ENCODE results near the gene EIF3K. TPM values are rescaled to one million over a fixed set of nuclear protein-coding genes. Genes with fewer than 3 reads are reported as not detected.
"Not testable (repeated sequence)": the region's sequence is repeated elsewhere in the genome, so short reads cannot be mapped to it uniquely, and the experiment has no call there.

The EIF3K gene
- total and polyA plus RNA-seq, 2 of the 8 experiments (the other 6 are each of a cell fraction or from before 2014, with no cell fraction given): 329 to 937 TPM

DNA sequence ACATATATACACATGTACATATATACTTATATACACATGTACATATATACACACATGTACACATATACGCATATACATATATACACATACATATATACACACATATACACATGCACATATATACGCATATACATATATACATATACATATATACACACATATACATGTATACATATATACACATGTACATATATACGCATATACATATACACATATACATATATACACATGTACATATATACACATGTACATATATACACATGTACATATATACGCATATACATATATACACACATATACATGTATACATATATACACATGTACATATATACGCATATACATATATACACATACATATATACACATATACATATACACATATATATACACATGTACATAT is 16.1 kb upstream of the EIF3K start:
- H4K20me1 ChIP-seq (replicated peaks in 1 of 2; ENCODE audit: control insufficient read depth in 1 of 2, insufficient read depth in 2 of 2, low read length in 2 of 2); H3K14ac ChIP-seq (ENCODE audit: insufficient read length); H2BK5ac ChIP-seq (ENCODE audit: low read depth, low read length); H2BK20ac ChIP-seq (ENCODE audit: low read length); H3K79me2 ChIP-seq (ENCODE audit: control insufficient read depth in 1 of 2, insufficient read depth in 2 of 2, low read length in 2 of 2); H3K9me3 ChIP-seq (ENCODE audit: insufficient read depth in 2 of 2, low read depth in 1 of 2, low read length in 1 of 2); FAIRE-seq; H3K9ac ChIP-seq (replicated peaks in 1 of 4; ENCODE audit: extremely low read depth in 1 of 4, low read depth in 3 of 4, low read length in 3 of 4); H3K18ac ChIP-seq (ENCODE audit: extremely low read depth, low read length); H3K4ac ChIP-seq (replicated peaks; ENCODE audit: insufficient read length, low read depth, low read length); H3K4me1 ChIP-seq (replicated peaks in 1 of 4; ENCODE audit: control insufficient read depth in 3 of 4, insufficient read depth in 4 of 4, low read length in 3 of 4); H3K27ac ChIP-seq (ENCODE audit: low read depth, low read length); H3K23me2 ChIP-seq (ENCODE audit: low read depth, low read length); H3K4me2 ChIP-seq (ENCODE audit: insufficient read depth in 1 of 2, low read depth in 2 of 2, low read length in 2 of 2); H3K79me1 ChIP-seq (ENCODE audit: low read depth, low read length); H2AFZ ChIP-seq (ENCODE audit: low read length); DNase-seq (ENCODE audit: low read depth in 1 of 2, low spot score in 2 of 2); CTCF ChIA-PET (ENCODE audit: partially characterized antibody); H3K27me3 ChIP-seq (replicated peaks in 1 of 4; ENCODE audit: control insufficient read depth in 3 of 4, extremely low read depth in 1 of 4, insufficient read depth in 3 of 4, low read length in 3 of 4); H3K36me3 ChIP-seq (ENCODE audit: control insufficient read depth in 2 of 4, insufficient read depth in 4 of 4, low read length in 3 of 4); H2BK15ac ChIP-seq (ENCODE audit: low read length); H4K5ac ChIP-seq (ENCODE audit: insufficient read length, low read depth, low read length); H2AK5ac ChIP-seq (ENCODE audit: low read depth, low read length); H3K23ac ChIP-seq (ENCODE audit: insufficient read length); H3K56ac ChIP-seq (replicated peaks; ENCODE audit: insufficient read length, low read depth, low read length); H2BK12ac ChIP-seq (ENCODE audit: low read depth, low read length); H4K8ac ChIP-seq (ENCODE audit: extremely low read depth, insufficient read depth, low read length); H4K91ac ChIP-seq (replicated peaks; ENCODE audit: insufficient read length, low read length); POLR2A ChIA-PET (ENCODE audit: partially characterized antibody); H3K4me3 ChIP-seq (ENCODE audit: extremely low read depth in 1 of 4, insufficient read depth in 2 of 4, low read depth in 3 of 4, low read length in 4 of 4); H2BK120ac ChIP-seq (replicated peaks; ENCODE audit: low read depth, low read length): not testable (repeated sequence)
- 90% methylated on average over 5 of the region's 5 CpGs; no CpG with 5 or more reads in 1 of the 2 experiments for WGBS, 2 experiments (ENCODE audit: extremely low coverage in 1 of 2, insufficient coverage in 1 of 2, insufficient read length in 1 of 2, insufficient replicate concordance in 2 of 2, low coverage in 1 of 2, low lambda C conversion rate in 2 of 2, missing lambda C conversion rate in 1 of 2)

Data from H1 (cell line).